Measurements from ENCODE around the gene SLMAP. TPM values are rescaled to one million over a fixed set of nuclear protein-coding genes. Genes with fewer than 3 reads are reported as not detected.
A peak's percentile ranks its signal among the peaks of the same experiment; 100 is the strongest.

Gene SLMAP
- total and polyA plus RNA-seq, 2 of the 4 experiments (the other 2 are of a cell fraction): 15.5 to 26.5 TPM

DNA sequence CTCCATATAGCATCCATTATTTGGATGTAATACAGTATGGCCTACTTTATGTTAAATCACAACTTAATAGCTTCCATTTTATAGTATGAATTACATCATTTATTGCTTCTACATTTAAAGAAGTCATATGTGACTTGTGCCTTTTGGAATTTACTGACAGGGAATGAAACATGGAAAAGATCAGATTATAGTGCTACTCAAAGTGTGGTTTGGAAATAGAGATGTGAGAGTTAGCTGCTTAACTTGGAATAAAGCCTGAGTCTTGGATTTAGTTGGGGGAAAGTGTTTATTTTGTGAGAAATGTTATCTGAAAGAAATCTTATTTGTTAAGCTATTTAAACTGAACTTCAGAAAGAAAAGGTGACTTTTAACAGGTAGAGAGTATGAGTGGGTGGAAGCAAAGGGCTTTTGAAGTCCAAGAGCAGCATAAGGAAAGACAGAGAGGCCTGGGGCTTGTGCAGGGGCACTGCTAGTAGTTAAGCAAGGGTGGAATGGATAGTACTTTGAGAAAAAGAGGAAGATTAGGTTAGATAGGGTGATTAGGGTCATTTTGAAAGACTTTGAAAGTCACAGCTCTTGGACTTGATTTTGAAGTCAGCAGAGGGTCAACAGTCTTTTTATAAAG lies 60.5 kb downstream of the SLMAP start:
- Histone ChIP-seq H2BK20ac (ENCODE audit: low read depth, low read length) (no peak overlapping the region), H3K4me3 (ENCODE audit: insufficient read depth, low read depth, low read length) (no peak overlapping the region), H3K4me1 (ENCODE audit: control insufficient read depth, insufficient read depth, low read length) (no peaks in the 10 kb centered on the region), H2AFZ (replicated peaks; ENCODE audit: low read length, poor library complexity) (no peak overlapping the region), H4K91ac (ENCODE audit: insufficient read depth, low read depth, low read length) (no peak overlapping the region), H4K8ac (ENCODE audit: low read depth in 2 of 2, low read length in 2 of 2) (no peak overlapping the region), H2AK5ac (ENCODE audit: low read depth, low read length) (no peak overlapping the region), H3K9me3 (ENCODE audit: control insufficient read depth, insufficient read depth, low read length) (no peaks in the 10 kb centered on the region), H3K56ac (ENCODE audit: extremely low read depth, insufficient read depth, low read length) (no peak overlapping the region), H4K20me1 (ENCODE audit: insufficient read depth, low read length) (peaks cover 28% of the 10 kb centered on the region), H3K14ac (replicated peaks; ENCODE audit: low read depth, low read length) (no peak overlapping the region), H3K18ac (ENCODE audit: low read depth, low read length) (no peak overlapping the region), H3K27ac (ENCODE audit: insufficient read depth, low read length) (no peak overlapping the region), H3K9ac (ENCODE audit: low read depth, low read length) (no peak overlapping the region), H2BK5ac (ENCODE audit: low read depth, low read length, poor library complexity, severe bottlenecking) (no peak overlapping the region), H3K4me2 (ENCODE audit: low read depth, low read length) (no peak overlapping the region), H3K23ac (ENCODE audit: low read depth, low read length) (peak overlapping the region; percentile 63; the same call in 1 of the 2 replicates), H3K36me3 (ENCODE audit: control insufficient read depth, insufficient read depth, low read length) (no peaks in the 10 kb centered on the region), H2BK120ac (ENCODE audit: low read depth, low read length) (no peak overlapping the region), H3K79me1 (ENCODE audit: low read depth in 1 of 2, low read length in 2 of 2) (peaks cover 27 to 49% of the 10 kb centered on the region in 2 experiments), H3K27me3 (ENCODE audit: control insufficient read depth, insufficient read depth, low read length) (no peaks in the 10 kb centered on the region), H2BK15ac (ENCODE audit: low read depth, low read length) (no peak overlapping the region; the same call in 2 of the 3 replicates), H3K4ac (ENCODE audit: low read depth, low read length) (no peak overlapping the region), H2AK9ac (replicated peaks; ENCODE audit: low read depth, low read length, poor library complexity) (no peak overlapping the region), H4K5ac (ENCODE audit: low read depth, low read length) (no peak overlapping the region), H3K9me1 (ENCODE audit: insufficient read depth, low read length) (peaks cover 12% of the 10 kb centered on the region; the same call in 1 of the 2 replicates)
- ChIA-PET CTCF (interaction anchor here (1.2 kb wide), 1 partner anchor 10 kb away, joined by 3 read pairs; no protein-coding TSS in a partner anchor), POLR2A (ENCODE audit: unreplicated experiment) (no interaction called here)
- ATAC-seq (ENCODE audit: low read depth): no peak; the same call in 1 of the 2 replicates
- in situ Hi-C loops (cut with MboI; ENCODE audit: low sequenced_read_pairs): no loop called here
- dilution Hi-C loops (cut with HindIII; ENCODE audit: low sequenced_read_pairs, unreplicated experiment): no loop called here
- no peak for TF ChIP-seq MXI1 (IDR thresholded peaks at IDR 0.05; ENCODE audit: borderline replicate concordance, low read depth, low read length)
- intact Hi-C loops (cut with micrococcal nuclease): loop anchor here (5.0 kb wide), 1 partner anchor 104 kb away; no protein-coding TSS in a partner anchor
- no TSS peak for BruUV-seq (replicated peaks)
- DNase-seq: peak; percentile 41
